Spleen (tissue), 11 donors: ENCODE data around the gene DPP7. TPM values are rescaled to one million over a fixed set of nuclear protein-coding genes. Genes with fewer than 3 reads are reported as not detected.
A peak's percentile ranks its signal among the peaks of the same experiment; 100 is the strongest.

ENCODE experiments used
- DNase-seq: peaks from one replicate; pipeline ENCODE4 v3.0.0-alpha.2; 2020
- H3K27ac ChIP-seq, 8 donors: fragments of 200-600 bp; sonication (generic) in 7 of 8; 1 replicate in 4 of 8; 2 replicates in 4 of 8; pipeline versions ENCODE4 v1.5.0 to v1.8.0; 2016 to 2021; ENCODE audit warnings: inconsistent platforms in 4 of 8, mild to moderate bottlenecking in 4 of 8, moderate library complexity in 1 of 8
- H3K27me3 ChIP-seq, 7 donors: fragments of 200-600 bp; sonication (generic) in 6 of 7; replicated peaks in 1 of 7; 1 replicate in 4 of 7; 2 replicates in 3 of 7; pipeline versions ENCODE4 v1.5.0 to v1.8.0; 2016 to 2021; ENCODE audit warnings: inconsistent platforms in 3 of 7, mild to moderate bottlenecking in 1 of 7
- H3K36me3 ChIP-seq, 6 donors: fragments of 200-600 bp; sonication (generic) in 5 of 6; 1 replicate in 4 of 6; 2 replicates in 2 of 6; pipeline versions ENCODE4 v1.5.0 to v1.8.0; 2016 to 2021; ENCODE audit warnings: inconsistent platforms in 2 of 6
- H3K4me1 ChIP-seq, 6 donors: fragments of 200-600 bp; sonication (generic) in 5 of 6; 1 replicate in 3 of 6; 2 replicates in 3 of 6; pipeline versions ENCODE4 v1.5.0 to v1.8.0; 2016 to 2021; ENCODE audit warnings: inconsistent platforms in 3 of 6
- H3K4me3 ChIP-seq, 8 donors: fragments of 200-600 bp; sonication (generic) in 7 of 8; 1 replicate in 4 of 8; 2 replicates in 4 of 8; pipeline versions ENCODE4 v1.5.0 to v1.8.0; 2016 to 2021; ENCODE audit warnings: inconsistent platforms in 4 of 8, mild to moderate bottlenecking in 4 of 8, moderate library complexity in 2 of 8
- H3K9me3 ChIP-seq, 8 donors: fragments of 200-600 bp; sonication (generic) in 7 of 8; 1 replicate in 4 of 8; 2 replicates in 4 of 8; pipeline versions ENCODE4 v1.5.0 to v1.8.0; 2016 to 2021; ENCODE audit warnings: inconsistent platforms in 4 of 8
- POLR2A ChIP-seq, 3 donors: fragments of 450-650 bp; IDR thresholded peaks; one replicate each; pipeline ENCODE4 v1.5.1; 2017; ENCODE audit warnings: antibody characterized with exemption in 3 of 3, mild to moderate bottlenecking in 1 of 3
- POLR2AphosphoS5 ChIP-seq, 3 donors: sonication (generic); formaldehyde crosslinking; IDR thresholded peaks; one replicate each; pipeline ENCODE4 v1.5.1; 2017; ENCODE audit warnings: antibody characterized with exemption in 3 of 3
- WGBS, 5 donors: extraction: QIAGEN DNeasy Blood & Tissue Kit in 3 of 5; methylation state at CpG; one replicate each; pipeline versions ENCODE4 v1.1.5 to v1.1.7; 2013 to 2018; 5-methylcytosine and 5-hydroxymethylcytosine counted together
- intact Hi-C: fragments of 100-400 bp; cut with DNase I; formaldehyde crosslinking; loops from one replicate; pipeline ENCODE4 v1.15.0; 2023; ENCODE audit warnings: low total_unique reads
- polyA plus RNA-seq, 3 donors: library from polyadenylated mRNA; stranded (reverse); fragments of 200-250 nt; gene quantifications; one replicate each; pipeline ENCODE4 v1.2.1, GENCODE V29; 2013
- total RNA-seq, 7 donors: library from RNA; depleted of rRNA in 3 of 7; stranded (reverse); fragments of >200 nt in 3 of 7; fragmentation: NEBNext Ultra II Directional in 4 of 7; extraction: Animal tissue kit (Norgen Biotek cat#: 25700) in 4 of 7; gene quantifications; one replicate each; pipeline versions ENCODE4 v1.1.0 to v1.2.1, GENCODE V29; 2016 to 2021
- TF ChIP-seq, protein P1 (sequence below), 11 experiments: fragments of 200-600 bp in 7 of 11; fragments of 450-650 bp in 4 of 11; sonication (generic) in 4 of 11; IDR thresholded peaks in 8 of 11; conservative IDR thresholded peaks in 3 of 11; 1 replicate in 7 of 11; 2 replicates in 4 of 11; pipeline versions ENCODE4 v1.4.0 to v1.8.0; 2016 to 2021; ENCODE audit warnings: antibody characterized with exemption in 11 of 11, inconsistent platforms in 4 of 11, mild to moderate bottlenecking in 1 of 11
- donor health status: healthy with polysubstance abuse.
- donor health status: DM: no; HTN: no; CAD: no; lungs with moderate emphysema.
- donor health status: DM: no; HTN: no; CAD: no.
- donor health status: Bipolar disorder and iron deficiency.
- donor health status: healthy.
- donor health status: DM: no; HTN: no; CAD: no.
- donor health status: DM: yes; HTN: yes; CAD: no.

Gene DPP7
- total and polyA plus RNA-seq, 10 donors, result 105 to 536 (median 214) TPM

- intact Hi-C loops, result no loop called here
- Histone ChIP-seq H3K27ac (peak overlapping the region; percentile 48 to 91 (median 76)), H3K4me1 (peaks cover 9 to 82% (median 26%) of the 10 kb centered on the region in 6 donors), H3K4me3 (peak overlapping the region in 6 of 8 donors; percentile 27 to 94 (median 67)), H3K27me3 (peaks cover 0 to 8% (median 0%) of the 10 kb centered on the region in 7 donors), H3K36me3 (peaks cover 0 to 34% (median 26%) of the 10 kb centered on the region in 6 donors), H3K9me3 (no peaks in the 10 kb centered on the region)
- no peak for TF ChIP-seq POLR2AphosphoS5 (IDR thresholded peaks at IDR 0.05)
- TF ChIP-seq, protein P1, sequence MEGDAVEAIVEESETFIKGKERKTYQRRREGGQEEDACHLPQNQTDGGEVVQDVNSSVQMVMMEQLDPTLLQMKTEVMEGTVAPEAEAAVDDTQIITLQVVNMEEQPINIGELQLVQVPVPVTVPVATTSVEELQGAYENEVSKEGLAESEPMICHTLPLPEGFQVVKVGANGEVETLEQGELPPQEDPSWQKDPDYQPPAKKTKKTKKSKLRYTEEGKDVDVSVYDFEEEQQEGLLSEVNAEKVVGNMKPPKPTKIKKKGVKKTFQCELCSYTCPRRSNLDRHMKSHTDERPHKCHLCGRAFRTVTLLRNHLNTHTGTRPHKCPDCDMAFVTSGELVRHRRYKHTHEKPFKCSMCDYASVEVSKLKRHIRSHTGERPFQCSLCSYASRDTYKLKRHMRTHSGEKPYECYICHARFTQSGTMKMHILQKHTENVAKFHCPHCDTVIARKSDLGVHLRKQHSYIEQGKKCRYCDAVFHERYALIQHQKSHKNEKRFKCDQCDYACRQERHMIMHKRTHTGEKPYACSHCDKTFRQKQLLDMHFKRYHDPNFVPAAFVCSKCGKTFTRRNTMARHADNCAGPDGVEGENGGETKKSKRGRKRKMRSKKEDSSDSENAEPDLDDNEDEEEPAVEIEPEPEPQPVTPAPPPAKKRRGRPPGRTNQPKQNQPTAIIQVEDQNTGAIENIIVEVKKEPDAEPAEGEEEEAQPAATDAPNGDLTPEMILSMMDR (IDR thresholded peaks at IDR 0.05 in 8 of 11, conservative IDR thresholded peaks at IDR 0.05 in 3 of 11), result no peak
- TF ChIP-seq POLR2A (IDR thresholded peaks at IDR 0.05), result no peak
- WGBS, 5 donors, result 53 to 81% (median 69%) methylated on average over 10 to 15 of the region's 15 CpGs
- DNase-seq, result no peak
Measured at GRCh38 chr9:137076636-137077009, 37.9 kb downstream of the DPP7 start.

DNA sequence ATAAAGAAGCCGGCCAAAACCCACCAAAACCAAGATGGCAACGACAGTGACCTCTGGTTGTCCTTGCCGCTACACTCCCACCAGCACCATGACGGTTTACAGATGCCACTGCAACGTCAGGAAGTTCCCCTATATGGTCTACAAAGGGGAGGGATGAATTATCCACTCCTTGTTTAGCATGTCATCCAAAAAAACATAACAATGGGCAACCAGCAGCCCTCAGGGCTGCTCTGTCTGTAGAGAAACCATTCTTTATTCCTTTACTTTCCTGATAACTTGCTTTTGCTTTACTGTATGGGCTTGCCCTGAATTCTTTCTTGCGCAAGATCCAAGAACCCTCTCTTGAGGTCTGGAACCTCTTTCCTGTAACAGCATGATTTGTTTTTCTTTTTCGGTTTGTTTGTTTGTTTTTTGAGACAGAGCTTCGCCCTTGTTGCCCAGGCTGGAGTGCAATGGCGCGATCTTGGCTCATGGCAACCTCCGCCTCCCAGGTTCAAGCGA lies 39.2 kb downstream of the DPP7 start:
- TF ChIP-seq, protein P1 (IDR thresholded peaks at IDR 0.05 in 8 of 11, conservative IDR thresholded peaks at IDR 0.05 in 3 of 11), result no peak
- no peak for TF ChIP-seq POLR2A (IDR thresholded peaks at IDR 0.05)
- TF ChIP-seq POLR2AphosphoS5 (IDR thresholded peaks at IDR 0.05), result no peak
- Histone ChIP-seq H3K9me3 (no peaks in the 10 kb centered on the region), H3K4me1 (peaks cover 16 to 90% (median 37%) of the 10 kb centered on the region in 6 donors), H3K4me3 (no peak overlapping the region), H3K27me3 (peaks cover 0 to 8% (median 0%) of the 10 kb centered on the region in 7 donors), H3K27ac (peak overlapping the region in 3 of 8 donors; percentile 17 to 37 (median 30)), H3K36me3 (peaks cover 0 to 21% (median 15%) of the 10 kb centered on the region in 6 donors)
- intact Hi-C loops, result no loop called here
- WGBS, 5 donors, result 76 to 93% (median 83%) methylated on average over 12 of the region's 12 CpGs
- DNase-seq, result no peak

DNA sequence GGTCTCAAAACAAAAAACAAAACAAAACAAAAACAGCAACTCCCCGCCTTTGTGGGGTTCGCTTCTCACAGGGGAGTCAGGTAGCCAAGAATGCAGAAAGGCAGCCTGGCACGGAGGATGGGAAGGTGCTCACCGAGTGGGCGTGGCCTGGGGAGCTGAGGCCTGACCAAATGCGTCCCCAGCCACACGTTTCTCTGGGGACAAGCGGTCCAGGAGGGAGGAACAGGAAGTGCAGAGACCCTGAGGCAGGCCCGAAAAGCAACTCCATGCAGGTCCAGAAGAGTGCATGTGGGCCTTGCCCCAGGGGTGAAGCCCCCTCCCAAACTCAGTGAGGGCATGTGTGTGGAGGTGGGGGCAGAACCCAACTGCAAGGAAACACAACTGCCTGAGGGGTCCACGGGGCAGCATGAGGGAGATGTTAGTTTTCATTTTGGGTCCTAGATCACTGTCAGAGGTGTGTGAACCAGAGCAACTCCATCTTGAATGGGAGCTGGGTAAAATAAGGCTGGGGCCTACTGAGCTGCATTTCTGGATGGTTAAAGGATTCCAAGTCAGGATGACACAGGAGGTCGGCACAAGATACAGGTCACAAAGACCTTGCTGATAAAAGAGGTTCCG lies 39.8 kb downstream of the DPP7 start:
- Histone ChIP-seq H3K27me3 (peaks cover 0 to 12% (median under 1%) of the 10 kb centered on the region in 7 donors), H3K4me3 (no peak overlapping the region), H3K9me3 (no peaks in the 10 kb centered on the region), H3K27ac (peak overlapping the region in 3 of 8 donors; percentile 17 to 37 (median 30)), H3K36me3 (peaks cover 0 to 16% (median 10%) of the 10 kb centered on the region in 6 donors), H3K4me1 (peaks cover 19 to 91% (median 42%) of the 10 kb centered on the region in 6 donors)
- WGBS, 5 donors, result 73 to 85% (median 77%) methylated on average over 12 of the region's 12 CpGs
- DNase-seq, result peak; percentile 82
- intact Hi-C loops, result no loop called here
- TF ChIP-seq, protein P1 (IDR thresholded peaks at IDR 0.05 in 8 of 11, conservative IDR thresholded peaks at IDR 0.05 in 3 of 11), result no peak
- TF ChIP-seq POLR2AphosphoS5 (IDR thresholded peaks at IDR 0.05) (no peak), POLR2A (IDR thresholded peaks at IDR 0.05) (no peak)

GRCh38 chr9:137073992-137074399 lies 40.5 kb downstream of the DPP7 start:
- Histone ChIP-seq H3K36me3 (peaks cover 0 to 8% (median 3%) of the 10 kb centered on the region in 6 donors), H3K27ac (peak overlapping the region in 3 of 8 donors; percentile 30 to 63 (median 62)), H3K27me3 (peaks cover 0 to 19% (median 7%) of the 10 kb centered on the region in 7 donors), H3K4me3 (no peak overlapping the region), H3K9me3 (no peaks in the 10 kb centered on the region), H3K4me1 (peaks cover 19 to 91% (median 44%) of the 10 kb centered on the region in 6 donors)
- WGBS, 5 donors, result 83 to 96% (median 91%) methylated on average over 7 to 8 of the region's 8 CpGs
- TF ChIP-seq POLR2AphosphoS5 (IDR thresholded peaks at IDR 0.05), result no peak
- TF ChIP-seq POLR2A (IDR thresholded peaks at IDR 0.05), result no peak
- TF ChIP-seq, protein P1 (IDR thresholded peaks at IDR 0.05 in 8 of 11, conservative IDR thresholded peaks at IDR 0.05 in 3 of 11), result no peak
- DNase-seq, result no peak
- intact Hi-C loops, result no loop called here
